ENCODE data around the gene MVB12B. TPM values are rescaled to one million over a fixed set of nuclear protein-coding genes. Genes with fewer than 3 reads are reported as not detected.

MVB12B gene
- total RNA-seq, 1 experiment from 2014 or later: 5.8 TPM

- H3K9me3 ChIP-seq (ENCODE audit: control insufficient read depth, low read depth, low read length): no peaks in the 10 kb centered on the region
- no peak overlapping the region for H3K56ac ChIP-seq (ENCODE audit: insufficient read length, low read depth, low read length)
- no peak overlapping the region for H2BK20ac ChIP-seq (ENCODE audit: low read depth, low read length, poor library complexity, severe bottlenecking)
- no peaks in the 10 kb centered on the region for H4K20me1 ChIP-seq (ENCODE audit: control insufficient read depth, insufficient read depth, insufficient read length)
- H3K79me2 ChIP-seq (ENCODE audit: insufficient read depth, low read length): no peaks in the 10 kb centered on the region
- no peak overlapping the region for H3T11ph ChIP-seq (ENCODE audit: low read length)
- no peak overlapping the region for H4K91ac ChIP-seq (ENCODE audit: insufficient read length, low read depth, low read length)
- H3K4ac ChIP-seq (ENCODE audit: low read depth, low read length): no peak overlapping the region
- peaks cover 12% of the 10 kb centered on the region for H3K23me2 ChIP-seq (ENCODE audit: insufficient read length, low read depth, low read length, poor library complexity, severe bottlenecking)
- TF ChIP-seq CTCF (conservative IDR thresholded peaks at IDR 0.05): no peak
- H2AFZ ChIP-seq (ENCODE audit: low read length): no peak overlapping the region
- WGBS (ENCODE audit: extremely low coverage, insufficient read length, low lambda C conversion rate): no CpG with 5 or more reads among the region's 31 CpGs
- Mint-ChIP-seq H3K4me3 (no peak overlapping the region), H3K36me3 (ENCODE audit: insufficient read depth in 1 of 3, low read depth in 3 of 3) (no peaks in the 10 kb centered on the region), H3K4me1 (peaks cover 11 to 21% of the 10 kb centered on the region in 2 experiments), H3K27ac (peak overlapping the region in 1 of 3 experiments; percentile 22; a peak in 1 of 7 replicates), H3K9me3 (no peaks in the 10 kb centered on the region), H3K27me3 (ENCODE audit: low read depth) (peaks cover 22% of the 10 kb centered on the region)
- H2BK15ac ChIP-seq (ENCODE audit: low read depth, low read length): no peak overlapping the region
- no peak for DNase-seq
- H3K27me3 ChIP-seq (ENCODE audit: insufficient read depth, low read length): no peaks in the 10 kb centered on the region
- H3K23ac ChIP-seq (ENCODE audit: insufficient read length, low read depth, low read length): no peak overlapping the region
- no peak overlapping the region for H4K8ac ChIP-seq (replicated peaks; ENCODE audit: insufficient read length, low read depth, low read length)
- H4K5ac ChIP-seq (ENCODE audit: insufficient read length, low read depth, low read length): no peak overlapping the region
- no peak overlapping the region for H3K14ac ChIP-seq (ENCODE audit: insufficient read depth, low read length)
- no peak overlapping the region for H2BK12ac ChIP-seq (ENCODE audit: insufficient read length, low read depth, low read length)
- no peak overlapping the region for H3K27ac ChIP-seq (ENCODE audit: insufficient read length, low read depth, low read length)
- H2BK120ac ChIP-seq (ENCODE audit: low read depth, low read length, poor library complexity, severe bottlenecking): no peak overlapping the region
- H2BK5ac ChIP-seq (ENCODE audit: insufficient read length, low read length): no peak overlapping the region
- no peak overlapping the region for H3K18ac ChIP-seq (ENCODE audit: insufficient read length, low read depth, low read length)
- H2AK5ac ChIP-seq (ENCODE audit: insufficient read length, low read length): no peak overlapping the region
- no peak overlapping the region for H3K9ac ChIP-seq (ENCODE audit: extremely low read depth, insufficient read length, low read length)
- no peak overlapping the region for H3K4me2 ChIP-seq (ENCODE audit: insufficient read depth, insufficient read length, low read length)
- no peaks in the 10 kb centered on the region for H3K4me1 ChIP-seq (ENCODE audit: insufficient read depth, low read length)
- H3K79me1 ChIP-seq (ENCODE audit: insufficient read depth, low read depth, low read length, poor library complexity, severe bottlenecking): no peaks in the 10 kb centered on the region
Measured at GRCh38 chr9:126504086-126504976, 177.7 kb downstream of the MVB12B start.
